Measurements from ENCODE around the gene MIPEP. TPM values are rescaled to one million over a fixed set of nuclear protein-coding genes. Genes with fewer than 3 reads are reported as not detected.
A peak's percentile ranks its signal among the peaks of the same experiment; 100 is the strongest.

Gene MIPEP
- total RNA-seq, 2 experiments from 2014 or later = 3.9 to 4.8 TPM

- H3K4me1 Mint-ChIP-seq (ENCODE audit: low read depth) = peaks cover 11% of the 10 kb centered on the region
- no peak overlapping the region for H3K27ac ChIP-seq (ENCODE audit: low read depth in 1 of 2, low read length in 2 of 2)
- H3K36me3 ChIP-seq (ENCODE audit: insufficient read depth, low read length) = peaks cover 16% of the 10 kb centered on the region
- CTCF ChIA-PET = no interaction called here
- no peaks in the 10 kb centered on the region for H3K9me3 Mint-ChIP-seq
- ATAC-seq (ENCODE audit: poor library complexity) = no peak
- H3K4me1 ChIP-seq (ENCODE audit: insufficient read depth, low read length) = peaks cover 3% of the 10 kb centered on the region
- H3K4me3 Mint-ChIP-seq = no peak overlapping the region
- POLR2A ChIA-PET = no interaction called here
- DNase-seq = no peak
- H3K27me3 ChIP-seq (ENCODE audit: control insufficient read depth in 1 of 2, insufficient read depth in 2 of 2, low read length in 2 of 2) = no peaks in the 10 kb centered on the region
- H3K36me3 Mint-ChIP-seq (ENCODE audit: low read depth) = peaks cover 33% of the 10 kb centered on the region
- H3K9me3 ChIP-seq (ENCODE audit: control insufficient read depth in 1 of 2, insufficient read depth in 1 of 2, low read length in 2 of 2) = no peaks in the 10 kb centered on the region
- TF ChIP-seq, protein P1, sequence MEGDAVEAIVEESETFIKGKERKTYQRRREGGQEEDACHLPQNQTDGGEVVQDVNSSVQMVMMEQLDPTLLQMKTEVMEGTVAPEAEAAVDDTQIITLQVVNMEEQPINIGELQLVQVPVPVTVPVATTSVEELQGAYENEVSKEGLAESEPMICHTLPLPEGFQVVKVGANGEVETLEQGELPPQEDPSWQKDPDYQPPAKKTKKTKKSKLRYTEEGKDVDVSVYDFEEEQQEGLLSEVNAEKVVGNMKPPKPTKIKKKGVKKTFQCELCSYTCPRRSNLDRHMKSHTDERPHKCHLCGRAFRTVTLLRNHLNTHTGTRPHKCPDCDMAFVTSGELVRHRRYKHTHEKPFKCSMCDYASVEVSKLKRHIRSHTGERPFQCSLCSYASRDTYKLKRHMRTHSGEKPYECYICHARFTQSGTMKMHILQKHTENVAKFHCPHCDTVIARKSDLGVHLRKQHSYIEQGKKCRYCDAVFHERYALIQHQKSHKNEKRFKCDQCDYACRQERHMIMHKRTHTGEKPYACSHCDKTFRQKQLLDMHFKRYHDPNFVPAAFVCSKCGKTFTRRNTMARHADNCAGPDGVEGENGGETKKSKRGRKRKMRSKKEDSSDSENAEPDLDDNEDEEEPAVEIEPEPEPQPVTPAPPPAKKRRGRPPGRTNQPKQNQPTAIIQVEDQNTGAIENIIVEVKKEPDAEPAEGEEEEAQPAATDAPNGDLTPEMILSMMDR (IDR thresholded peaks at IDR 0.05) = no peak
- peak overlapping the region; percentile 8 for H3K27ac Mint-ChIP-seq
- H3K27me3 Mint-ChIP-seq = no peaks in the 10 kb centered on the region
- no peak overlapping the region for H3K4me3 ChIP-seq (ENCODE audit: low read length)
- intact Hi-C loops (cut with DNase I, micrococcal nuclease) = no loop called here
Measured at GRCh38 chr13:23843436-23843835, 45.8 kb downstream of the MIPEP start.

DNA sequence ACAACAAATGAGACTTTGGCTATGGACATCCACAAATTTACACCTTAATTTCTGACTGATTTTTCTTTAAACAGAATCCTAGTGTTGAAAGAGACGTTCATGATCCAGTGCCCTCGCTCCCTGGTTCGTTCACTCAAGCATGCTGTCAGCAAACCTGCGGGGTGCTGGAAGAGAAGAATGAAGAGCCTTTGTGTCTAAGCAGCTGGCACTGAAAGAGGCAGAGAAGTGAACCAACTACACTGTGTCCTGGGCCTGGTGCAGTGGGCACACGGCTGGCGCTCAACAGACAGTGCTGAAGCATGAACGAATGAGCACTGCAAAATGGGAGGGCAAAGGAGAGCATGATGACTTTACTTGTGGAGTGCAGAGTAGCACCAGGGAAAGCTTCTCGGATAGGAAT, 46.8 kb downstream of the MIPEP start:
- peaks cover 11% of the 10 kb centered on the region for H3K4me1 Mint-ChIP-seq (ENCODE audit: low read depth)
- Histone ChIP-seq H3K27ac (ENCODE audit: low read depth in 1 of 2, low read length in 2 of 2) (no peak overlapping the region), H3K36me3 (ENCODE audit: insufficient read depth, low read length) (peaks cover 17% of the 10 kb centered on the region), H3K4me1 (ENCODE audit: insufficient read depth, low read length) (peaks cover 3% of the 10 kb centered on the region), H3K9me3 (ENCODE audit: control insufficient read depth in 1 of 2, insufficient read depth in 1 of 2, low read length in 2 of 2) (no peaks in the 10 kb centered on the region), H3K27me3 (ENCODE audit: control insufficient read depth in 1 of 2, insufficient read depth in 2 of 2, low read length in 2 of 2) (no peaks in the 10 kb centered on the region), H3K4me3 (ENCODE audit: low read length) (no peak overlapping the region)
- H3K27ac Mint-ChIP-seq = no peak overlapping the region
- H3K36me3 Mint-ChIP-seq (ENCODE audit: low read depth) = peaks cover 36% of the 10 kb centered on the region
- H3K27me3 Mint-ChIP-seq = no peaks in the 10 kb centered on the region
- H3K4me3 Mint-ChIP-seq = no peak overlapping the region
- POLR2A ChIA-PET = no interaction called here
- ATAC-seq (ENCODE audit: poor library complexity) (no peak), DNase-seq (no peak)
- no peaks in the 10 kb centered on the region for H3K9me3 Mint-ChIP-seq
- CTCF ChIA-PET = no interaction called here
- intact Hi-C loops (cut with DNase I, micrococcal nuclease) = no loop called here
- TF ChIP-seq, protein P1 (IDR thresholded peaks at IDR 0.05) = no peak

DNA sequence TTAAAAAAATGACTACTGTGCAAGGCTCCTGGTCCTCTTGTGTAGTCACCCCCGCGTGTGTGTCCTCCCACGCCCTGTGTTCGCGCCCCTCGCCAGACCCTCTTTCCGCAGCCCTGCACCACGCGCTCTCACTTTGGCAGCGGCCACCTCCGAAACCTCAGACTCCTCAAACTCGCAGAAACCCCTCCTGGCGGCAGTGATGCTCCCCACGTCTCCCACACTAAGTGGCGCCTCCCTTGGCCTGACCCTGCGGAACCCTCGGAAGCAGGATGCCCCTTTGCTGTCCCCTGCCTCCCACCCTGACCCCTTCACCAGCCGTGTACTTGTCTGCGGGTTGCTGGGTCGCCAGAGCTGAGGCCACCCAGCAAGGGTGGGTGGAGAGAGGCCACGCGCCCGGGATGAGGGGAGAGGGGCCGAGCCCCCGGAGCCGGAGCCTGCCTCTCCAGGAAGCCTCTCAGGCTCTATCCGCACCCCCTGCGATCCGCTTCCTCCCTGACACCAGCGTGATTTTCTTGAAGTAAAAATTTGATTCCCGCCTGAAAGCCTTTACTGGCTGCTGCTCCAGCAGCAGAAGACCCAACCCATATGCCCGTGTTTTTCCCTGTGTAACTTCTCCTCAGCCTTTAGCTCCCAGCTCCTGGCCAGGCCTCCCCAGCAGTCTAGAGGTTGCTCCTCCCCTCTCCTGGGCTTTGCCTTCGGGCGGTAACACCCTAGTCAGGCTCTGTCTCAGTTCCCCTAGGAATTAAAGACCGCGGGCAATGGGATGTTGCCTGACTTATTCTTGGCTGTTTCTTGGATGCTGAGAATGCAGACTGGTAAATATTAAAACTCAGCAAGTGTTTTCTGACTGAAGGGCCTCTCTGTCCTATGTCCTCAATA, 55.2 kb downstream of the MIPEP start:
- H3K36me3 ChIP-seq (ENCODE audit: insufficient read depth, low read length) = peaks cover 6% of the 10 kb centered on the region
- ChIA-PET CTCF (no interaction called here), POLR2A (no interaction called here)
- no peak for ATAC-seq (ENCODE audit: poor library complexity)
- Mint-ChIP-seq H3K36me3 (ENCODE audit: low read depth) (peaks cover 54% of the 10 kb centered on the region), H3K27me3 (no peaks in the 10 kb centered on the region), H3K9me3 (no peaks in the 10 kb centered on the region), H3K27ac (no peak overlapping the region), H3K4me3 (no peak overlapping the region), H3K4me1 (ENCODE audit: low read depth) (peaks cover 6% of the 10 kb centered on the region)
- H3K4me3 ChIP-seq (ENCODE audit: low read length) = no peak overlapping the region
- peaks cover 0 to 4% of the 10 kb centered on the region in 2 experiments for H3K9me3 ChIP-seq (ENCODE audit: control insufficient read depth in 1 of 2, insufficient read depth in 1 of 2, low read length in 2 of 2)
- no peak for DNase-seq
- H3K27me3 ChIP-seq (ENCODE audit: control insufficient read depth in 1 of 2, insufficient read depth in 2 of 2, low read length in 2 of 2) = no peaks in the 10 kb centered on the region
- no peaks in the 10 kb centered on the region for H3K4me1 ChIP-seq (ENCODE audit: insufficient read depth, low read length)
- intact Hi-C loops (cut with DNase I, micrococcal nuclease) = no loop called here
- no peak overlapping the region for H3K27ac ChIP-seq (ENCODE audit: low read depth in 1 of 2, low read length in 2 of 2)
- TF ChIP-seq, protein P1 (IDR thresholded peaks at IDR 0.05) = no peak
